Renal cortex interstitium (tissue), 11 donors: ENCODE measurements around the gene ENPP6. TPM values are rescaled to one million over a fixed set of nuclear protein-coding genes. Genes with fewer than 3 reads are reported as not detected.
"Not testable (repeated sequence)": the region's sequence is repeated elsewhere in the genome, so short reads cannot be mapped to it uniquely, and the experiment has no call there.

Experiments
- DNase-seq, 11 donors: peaks; one replicate each; pipeline ENCODE4 v3.0.0-alpha.2; 2013; ENCODE audit warnings: low read depth in 9 of 11, low spot score in 4 of 11; ENCODE audit errors: extremely low read depth in 1 of 11
- polyA plus RNA-seq, 3 donors: library from polyadenylated mRNA; unstranded; fragments of 120-200 nt; gene quantifications; one replicate each; pipeline ENCODE4 v1.2.1, GENCODE V29; 2013; ENCODE audit not compliant: insufficient read length in 3 of 3

ENPP6 gene
- polyA plus RNA-seq, 3 donors = 4.4 to 9.3 (median 7.5) TPM

GRCh38 chr4:184247421-184247820 lies 29.7 kb upstream of the ENPP6 start:
- no peak for DNase-seq

- DNase-seq = no peak
Measured at GRCh38 chr4:184246426-184246825, 28.8 kb upstream of the ENPP6 start.

- no peak for DNase-seq
Measured at GRCh38 chr4:184238072-184238745, 20.5 kb upstream of the ENPP6 start.

- no peak for DNase-seq
Measured at GRCh38 chr4:184237612-184238011, 19.9 kb upstream of the ENPP6 start.

- DNase-seq = no peak
Measured at GRCh38 chr4:184235526-184235925, 17.9 kb upstream of the ENPP6 start.

- DNase-seq = no peak
Measured at GRCh38 chr4:184234155-184234554, 16.5 kb upstream of the ENPP6 start.

GRCh38 chr4:184232975-184233374 lies 15.3 kb upstream of the ENPP6 start:
- no peak for DNase-seq

GRCh38 chr4:184232202-184232601 lies 14.5 kb upstream of the ENPP6 start:
- DNase-seq = peak in 1 of 11 donors; percentile 52

GRCh38 chr4:184231573-184231972 lies 13.9 kb upstream of the ENPP6 start:
- no peak for DNase-seq

GRCh38 chr4:184228056-184228705 lies 10.5 kb upstream of the ENPP6 start:
- DNase-seq = no peak

GRCh38 chr4:184216515-184216914 lies 1.2 kb downstream of the ENPP6 start:
- no peak for DNase-seq

- DNase-seq = no peak
Measured at GRCh38 chr4:184215709-184216328, 1.9 kb downstream of the ENPP6 start.

GRCh38 chr4:184214931-184215330 lies 2.7 kb downstream of the ENPP6 start:
- DNase-seq = no peak

GRCh38 chr4:184207734-184208607 lies 9.7 kb downstream of the ENPP6 start:
- not testable (repeated sequence) for DNase-seq

- no peak for DNase-seq
Measured at GRCh38 chr4:184205243-184205642, 12.4 kb downstream of the ENPP6 start.

- no peak for DNase-seq
Measured at GRCh38 chr4:184203300-184203699, 14.4 kb downstream of the ENPP6 start.

GRCh38 chr4:184201179-184201578 lies 16.5 kb downstream of the ENPP6 start:
- DNase-seq = no peak

GRCh38 chr4:184200296-184200695 lies 17.4 kb downstream of the ENPP6 start:
- DNase-seq = no peak

GRCh38 chr4:184199780-184200179 lies 17.9 kb downstream of the ENPP6 start:
- no peak for DNase-seq

GRCh38 chr4:184198190-184198589 lies 19.5 kb downstream of the ENPP6 start:
- DNase-seq = no peak
